DND-41 (cell line): Measurements from ENCODE around the gene UBC.

Experiments used
- ATAC-seq: fragments of 200-7000 bp; cut with Tn5 transposase; 3 replicates; pipeline ENCODE4 v1.9.1; 2021; ENCODE audit warnings: low read depth; ENCODE audit not compliant: insufficient read depth
- DNase-seq: peaks from one replicate; pipeline ENCODE4 v3.0.0-alpha.2; 2020
- H2AFZ ChIP-seq: 2 replicates; pipeline ENCODE4 v1.6.0; 2012; ENCODE audit warnings: low read depth, low read length
- H3K27ac ChIP-seq: 2 replicates; pipeline ENCODE4 v1.5.1; 2012; ENCODE audit warnings: low read length, inconsistent platforms
- H3K27me3 ChIP-seq: fragments of 200-600 bp; sonication (generic); 2 replicates; pipeline ENCODE4 v1.6.0; 2012; ENCODE audit warnings: low read length, mild to moderate bottlenecking, inconsistent platforms; ENCODE audit not compliant: insufficient read depth, poor library complexity
- H3K36me3 ChIP-seq: 2 replicates; pipeline ENCODE4 v1.5.1; 2012; ENCODE audit warnings: low read length, inconsistent platforms; ENCODE audit not compliant: insufficient read depth
- H3K4me1 ChIP-seq: 2 replicates; pipeline ENCODE4 v1.5.1; 2012; ENCODE audit warnings: mild to moderate bottlenecking, low read length; ENCODE audit not compliant: insufficient read depth
- H3K4me2 ChIP-seq: 2 replicates; pipeline ENCODE4 v1.6.0; 2012; ENCODE audit warnings: mild to moderate bottlenecking, moderate library complexity, low read length, inconsistent platforms; ENCODE audit not compliant: insufficient read depth
- H3K4me3 ChIP-seq, 2 experiments: fragments of 200-600 bp in 1 of 2; shearing (Covaris generic) in 1 of 2; 2 replicates each; pipeline ENCODE4 v1.5.1; 2012 to 2016; ENCODE audit warnings: inconsistent platforms in 2 of 2, low read length in 2 of 2, mild to moderate bottlenecking in 2 of 2, low read depth in 1 of 2, moderate library complexity in 1 of 2
- H3K79me2 ChIP-seq: 2 replicates; pipeline ENCODE4 v1.6.0; 2012; ENCODE audit warnings: low read length, inconsistent platforms; ENCODE audit not compliant: insufficient read depth
- H3K9ac ChIP-seq: 2 replicates; pipeline ENCODE4 v1.6.0; 2012; ENCODE audit warnings: low read depth, mild to moderate bottlenecking, inconsistent platforms, low read length, moderate library complexity
- H3K9me3 ChIP-seq: 2 replicates; pipeline ENCODE4 v1.5.1; 2012; ENCODE audit warnings: low read length, moderate library complexity, mild to moderate bottlenecking, inconsistent platforms; ENCODE audit not compliant: insufficient read depth, severe bottlenecking
- H4K20me1 ChIP-seq: 2 replicates; pipeline ENCODE4 v1.6.0; 2012; ENCODE audit warnings: low read length; ENCODE audit not compliant: insufficient read depth
- EZH2 ChIP-seq: IDR thresholded peaks from 3 replicates; pipeline ENCODE4 v1.6.1; 2012; ENCODE audit warnings: borderline replicate concordance, low read depth, mild to moderate bottlenecking, moderate library complexity, low read length, inconsistent platforms; ENCODE audit not compliant: severe bottlenecking
- TF ChIP-seq, protein P1 (sequence below): IDR thresholded peaks from 2 replicates; pipeline ENCODE4 v1.5.1; 2012; ENCODE audit warnings: borderline replicate concordance, low read length, moderate library complexity, mild to moderate bottlenecking; ENCODE audit not compliant: poor library complexity, severe bottlenecking; ENCODE audit errors: extremely low read depth

Gene UBC

GRCh38 chr12:124923905-124924734 lies 9.7 kb upstream of the UBC start:
- H4K20me1 ChIP-seq = no peaks in the 10 kb centered on the region
- H3K27me3 ChIP-seq = no peaks in the 10 kb centered on the region
- DNase-seq (no peak), ATAC-seq (no peak)
- H2AFZ ChIP-seq = no peak overlapping the region
- no peak overlapping the region for H3K9ac ChIP-seq
- H3K9me3 ChIP-seq = no peaks in the 10 kb centered on the region
- TF ChIP-seq EZH2 = no peak
- TF ChIP-seq, protein P1, sequence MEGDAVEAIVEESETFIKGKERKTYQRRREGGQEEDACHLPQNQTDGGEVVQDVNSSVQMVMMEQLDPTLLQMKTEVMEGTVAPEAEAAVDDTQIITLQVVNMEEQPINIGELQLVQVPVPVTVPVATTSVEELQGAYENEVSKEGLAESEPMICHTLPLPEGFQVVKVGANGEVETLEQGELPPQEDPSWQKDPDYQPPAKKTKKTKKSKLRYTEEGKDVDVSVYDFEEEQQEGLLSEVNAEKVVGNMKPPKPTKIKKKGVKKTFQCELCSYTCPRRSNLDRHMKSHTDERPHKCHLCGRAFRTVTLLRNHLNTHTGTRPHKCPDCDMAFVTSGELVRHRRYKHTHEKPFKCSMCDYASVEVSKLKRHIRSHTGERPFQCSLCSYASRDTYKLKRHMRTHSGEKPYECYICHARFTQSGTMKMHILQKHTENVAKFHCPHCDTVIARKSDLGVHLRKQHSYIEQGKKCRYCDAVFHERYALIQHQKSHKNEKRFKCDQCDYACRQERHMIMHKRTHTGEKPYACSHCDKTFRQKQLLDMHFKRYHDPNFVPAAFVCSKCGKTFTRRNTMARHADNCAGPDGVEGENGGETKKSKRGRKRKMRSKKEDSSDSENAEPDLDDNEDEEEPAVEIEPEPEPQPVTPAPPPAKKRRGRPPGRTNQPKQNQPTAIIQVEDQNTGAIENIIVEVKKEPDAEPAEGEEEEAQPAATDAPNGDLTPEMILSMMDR = no peak
- no peak overlapping the region for H3K4me2 ChIP-seq
- H3K4me1 ChIP-seq = peaks cover 53% of the 10 kb centered on the region
- H3K27ac ChIP-seq = no peak overlapping the region
- H3K79me2 ChIP-seq = no peaks in the 10 kb centered on the region
- H3K4me3 ChIP-seq = no peak overlapping the region
- no peaks in the 10 kb centered on the region for H3K36me3 ChIP-seq

DNA sequence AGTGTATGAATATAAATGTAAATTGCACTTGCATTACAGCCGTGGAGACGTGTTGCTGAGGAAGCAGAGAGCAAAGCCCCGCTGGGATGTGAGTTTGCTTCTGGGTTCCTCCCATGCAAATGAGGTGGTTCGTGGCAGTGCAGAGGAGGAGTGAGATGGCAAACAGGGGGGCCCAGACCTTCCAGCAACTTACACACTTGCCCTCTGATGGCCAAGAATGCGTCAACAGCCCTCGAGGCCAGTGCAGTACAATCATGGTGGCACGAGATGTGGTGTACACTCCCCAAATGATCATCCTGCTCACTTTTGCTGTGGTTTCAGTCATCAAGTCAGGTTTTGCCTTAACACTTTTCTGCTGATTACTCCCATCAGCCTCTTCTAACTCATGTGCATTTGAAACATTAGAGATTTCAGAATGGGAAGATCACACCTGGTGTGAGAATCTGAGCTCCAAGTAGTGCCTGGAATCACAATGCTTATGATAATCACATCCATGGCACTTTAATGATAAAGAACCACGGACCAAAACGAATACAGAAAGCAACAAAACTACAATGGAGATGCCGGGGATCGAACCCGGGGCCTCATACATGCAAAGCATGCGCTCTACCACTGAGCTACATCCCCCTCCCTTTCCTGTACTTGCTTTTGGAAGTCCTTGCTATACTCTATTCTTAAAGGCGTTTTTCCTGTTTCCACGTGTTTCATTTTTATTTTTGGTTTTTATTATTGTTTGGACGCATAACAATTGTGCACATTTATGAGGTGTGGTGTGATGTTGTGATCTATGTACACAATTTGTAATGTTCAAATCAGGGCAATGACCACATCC lies 7.0 kb upstream of the UBC start:
- Histone ChIP-seq H3K9me3 (no peaks in the 10 kb centered on the region), H3K4me3 (peak overlapping the region; percentile 20 to 59; a peak in 3 of 4 replicates), H2AFZ (peak overlapping the region; percentile 88), H3K27me3 (no peaks in the 10 kb centered on the region), H4K20me1 (no peaks in the 10 kb centered on the region), H3K79me2 (peaks cover 3% of the 10 kb centered on the region; the same call in 1 of the 2 replicates), H3K4me1 (peaks cover 57% of the 10 kb centered on the region), H3K9ac (peak overlapping the region; percentile 50), H3K36me3 (no peaks in the 10 kb centered on the region), H3K4me2 (peak overlapping the region; percentile 80), H3K27ac (peak overlapping the region; percentile 87)
- ATAC-seq (peak; percentile 41), DNase-seq (peak; percentile 76)
- no peak for TF ChIP-seq EZH2
- TF ChIP-seq, protein P1 = peak; percentile 40

- H3K4me2 ChIP-seq = peak overlapping the region; percentile 80
Measured at GRCh38 chr12:124920353-124920935, 6.0 kb upstream of the UBC start.

More at GRCh38 chr12:124920353-124920935, 6.0 kb upstream of the UBC start:
- DNase-seq = no peak
- Histone ChIP-seq H2AFZ (peak overlapping the region; percentile 88), H4K20me1 (no peaks in the 10 kb centered on the region), H3K27me3 (no peaks in the 10 kb centered on the region), H3K36me3 (no peaks in the 10 kb centered on the region), H3K4me3 (peak overlapping the region in 1 of 2 experiments; percentile 59; a peak in 2 of 4 replicates), H3K9ac (peak overlapping the region; percentile 50), H3K79me2 (peaks cover 7% of the 10 kb centered on the region), H3K9me3 (no peaks in the 10 kb centered on the region), H3K4me1 (peaks cover 67% of the 10 kb centered on the region), H3K27ac (peak overlapping the region; percentile 87)
- no peak for TF ChIP-seq EZH2
- no peak for ATAC-seq
